ENCODE measurements around the gene HBG2.

HBG2 gene

DNA sequence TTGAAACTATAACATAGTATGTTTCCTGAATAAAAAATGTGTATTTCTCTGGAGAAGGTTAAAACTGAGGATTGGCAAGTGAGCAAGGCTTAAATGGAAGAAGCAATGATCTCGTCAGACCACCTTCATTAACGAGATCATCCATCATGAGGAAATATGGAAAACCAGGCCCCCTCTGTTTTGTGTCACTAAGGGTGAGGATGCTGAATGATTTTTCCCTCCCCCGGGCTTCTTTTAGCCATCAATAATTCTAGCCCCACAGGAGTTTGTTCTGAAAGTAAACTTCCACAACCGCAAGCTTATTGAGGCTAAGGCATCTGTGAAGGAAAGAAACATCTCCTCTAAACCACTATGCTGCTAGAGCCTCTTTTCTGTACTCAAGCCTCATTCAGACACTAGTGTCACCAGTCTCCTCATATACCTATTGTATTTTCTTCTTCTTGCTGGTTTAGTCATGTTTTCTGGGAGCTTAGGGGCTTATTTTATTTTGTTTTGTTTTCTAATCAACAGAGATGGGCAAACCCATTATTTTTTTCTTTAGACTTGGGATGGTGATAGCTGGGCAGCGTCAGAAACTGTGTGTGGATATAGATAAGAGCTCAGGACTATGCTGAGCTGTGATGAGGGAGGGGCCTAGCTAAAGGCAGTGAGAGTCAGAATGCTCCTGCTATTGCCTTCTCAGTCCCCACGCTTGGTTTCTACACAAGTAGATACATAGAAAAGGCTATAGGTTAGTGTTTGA lies 21.0 kb upstream of the HBG2 start:
- H3K36me3 ChIP-seq (ENCODE audit: insufficient read depth), result no peaks in the 10 kb centered on the region
- H3K4me1 ChIP-seq (ENCODE audit: low read depth, poor library complexity, severe bottlenecking), result peaks cover 7% of the 10 kb centered on the region
- no peak for TF ChIP-seq CTCF (conservative IDR thresholded peaks at IDR 0.05; ENCODE audit: low read depth, low read length)
- no peaks in the 10 kb centered on the region for H3K79me2 ChIP-seq (ENCODE audit: insufficient read depth, low read depth)
- no peak overlapping the region for H3K9ac ChIP-seq
- no peak overlapping the region for H3K4me2 ChIP-seq
- H4K20me1 ChIP-seq (ENCODE audit: insufficient read depth), result no peaks in the 10 kb centered on the region
- no peak overlapping the region for H2AFZ ChIP-seq (ENCODE audit: low read depth)
- no peak overlapping the region for H3K27ac ChIP-seq
- no peak overlapping the region for H3K4me3 ChIP-seq (IDR thresholded peaks at IDR 0.05; ENCODE audit: insufficient read depth, low read depth, low read length)
- no peaks in the 10 kb centered on the region for H3K27me3 ChIP-seq (ENCODE audit: insufficient read depth, low read depth)

DNA sequence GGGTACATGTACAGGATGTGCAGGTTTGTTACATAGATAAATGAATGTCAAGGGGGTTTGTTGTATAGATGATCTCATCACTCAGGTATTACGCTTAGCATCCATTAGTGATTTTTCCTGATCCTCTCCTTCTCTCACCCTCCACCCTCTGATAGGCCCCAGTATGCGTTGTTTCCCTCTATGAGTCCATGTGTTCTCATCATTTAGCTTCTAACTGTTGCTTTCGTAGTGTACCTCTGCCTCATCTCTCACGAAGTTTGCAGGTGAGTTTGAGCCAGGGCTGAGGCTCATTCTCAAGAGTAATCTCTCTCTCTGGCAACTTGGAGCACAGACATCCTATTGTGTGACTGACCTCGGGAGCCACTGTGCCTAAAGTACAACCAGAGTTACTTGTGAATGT lies 19.8 kb upstream of the HBG2 start:
- Histone ChIP-seq H3K4me3 (IDR thresholded peaks at IDR 0.05; ENCODE audit: insufficient read depth, low read depth, low read length) (no peak overlapping the region), H3K4me2 (no peak overlapping the region), H4K20me1 (ENCODE audit: insufficient read depth) (no peaks in the 10 kb centered on the region), H3K4me1 (ENCODE audit: low read depth, poor library complexity, severe bottlenecking) (no peaks in the 10 kb centered on the region), H3K27me3 (ENCODE audit: insufficient read depth, low read depth) (no peaks in the 10 kb centered on the region), H2AFZ (ENCODE audit: low read depth) (no peak overlapping the region), H3K36me3 (ENCODE audit: insufficient read depth) (no peaks in the 10 kb centered on the region), H3K79me2 (ENCODE audit: insufficient read depth, low read depth) (no peaks in the 10 kb centered on the region), H3K9ac (no peak overlapping the region), H3K27ac (no peak overlapping the region)
- no peak for TF ChIP-seq CTCF (conservative IDR thresholded peaks at IDR 0.05; ENCODE audit: low read depth, low read length)

DNA sequence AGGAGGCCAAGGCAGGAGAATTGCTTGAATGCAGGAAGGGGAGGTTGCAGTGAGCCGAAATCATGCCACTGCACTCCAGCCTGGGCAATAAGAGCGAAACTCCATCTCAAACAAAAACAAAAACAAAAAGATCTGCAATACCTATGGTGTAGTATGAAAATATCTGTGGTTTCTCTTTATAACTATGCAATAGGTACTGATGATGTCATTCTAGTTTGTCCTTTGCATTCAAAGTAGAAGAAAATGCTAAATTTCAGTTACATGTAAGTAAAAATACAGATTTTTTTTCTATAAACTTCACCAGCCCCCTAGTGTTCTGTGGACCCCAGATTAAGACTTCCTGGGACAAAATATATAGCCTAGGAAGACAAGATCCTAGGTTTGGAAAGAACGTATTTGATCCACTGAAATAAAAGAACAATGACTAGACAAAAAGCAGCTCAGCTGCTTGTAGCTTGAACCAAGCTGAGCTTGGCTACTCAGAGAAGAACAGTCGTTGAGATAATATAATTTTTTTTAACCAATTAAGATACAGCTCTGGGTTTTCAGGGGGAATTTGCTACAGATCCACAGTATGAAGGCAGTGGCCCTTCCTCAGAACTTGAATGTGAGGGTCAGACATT lies 17.9 kb upstream of the HBG2 start:
- H2AFZ ChIP-seq (ENCODE audit: low read depth), result no peak overlapping the region
- no peaks in the 10 kb centered on the region for H3K36me3 ChIP-seq (ENCODE audit: insufficient read depth)
- no peaks in the 10 kb centered on the region for H3K4me1 ChIP-seq (ENCODE audit: low read depth, poor library complexity, severe bottlenecking)
- no peaks in the 10 kb centered on the region for H3K27me3 ChIP-seq (ENCODE audit: insufficient read depth, low read depth)
- H3K79me2 ChIP-seq (ENCODE audit: insufficient read depth, low read depth), result no peaks in the 10 kb centered on the region
- no peak overlapping the region for H3K9ac ChIP-seq
- no peak for TF ChIP-seq CTCF (conservative IDR thresholded peaks at IDR 0.05; ENCODE audit: low read depth, low read length)
- H3K4me2 ChIP-seq, result no peak overlapping the region
- no peaks in the 10 kb centered on the region for H4K20me1 ChIP-seq (ENCODE audit: insufficient read depth)
- no peak overlapping the region for H3K4me3 ChIP-seq (IDR thresholded peaks at IDR 0.05; ENCODE audit: insufficient read depth, low read depth, low read length)
- H3K27ac ChIP-seq, result no peak overlapping the region

DNA sequence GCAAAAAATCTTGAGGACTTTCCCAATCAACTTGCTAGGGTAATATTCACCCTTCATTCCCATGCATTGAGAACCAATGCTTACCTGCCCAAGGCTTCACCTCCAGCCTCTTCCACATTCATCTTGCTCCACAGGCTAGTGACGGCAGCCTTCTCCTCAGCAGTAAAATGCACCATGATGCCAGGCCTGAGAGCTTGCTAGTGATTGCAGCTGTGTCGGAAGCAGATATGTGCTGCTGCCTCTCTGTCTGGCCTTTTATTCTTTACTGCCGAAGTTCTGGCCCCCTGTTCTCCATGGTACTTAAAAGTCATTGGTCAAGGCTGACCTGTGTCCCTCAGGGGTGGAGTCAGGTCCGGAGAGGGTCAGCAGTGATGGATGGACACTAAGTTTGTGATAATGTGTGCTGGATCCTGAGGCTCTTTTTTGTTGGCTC lies 15.2 kb upstream of the HBG2 start, which contains the start of gene HBE1:
Gene HBE1 (minus strand): TSS at position 231 of the 433 bp plus-strand sequence. CDS start 55 bp downstream, at position 176.
- Histone ChIP-seq H3K27me3 (ENCODE audit: insufficient read depth, low read depth) (no peaks in the 10 kb centered on the region), H3K4me3 (IDR thresholded peaks at IDR 0.05; ENCODE audit: insufficient read depth, low read depth, low read length) (no peak within 1 kb of the TSS), H3K27ac (no peak within 1 kb of the TSS), H3K36me3 (ENCODE audit: insufficient read depth) (no peaks in the 10 kb centered on the region), H2AFZ (ENCODE audit: low read depth) (no peak within 1 kb of the TSS), H4K20me1 (ENCODE audit: insufficient read depth) (no peaks in the 10 kb centered on the region), H3K4me1 (ENCODE audit: low read depth, poor library complexity, severe bottlenecking) (no peaks in the 10 kb centered on the region), H3K9ac (no peak within 1 kb of the TSS), H3K4me2 (no peak within 1 kb of the TSS), H3K79me2 (ENCODE audit: insufficient read depth, low read depth) (no peaks in the 10 kb centered on the region)
- TF ChIP-seq CTCF (conservative IDR thresholded peaks at IDR 0.05; ENCODE audit: low read depth, low read length), result no peak
